Mucosa of gallbladder (tissue), 1 donor: ENCODE measurements around the gene SPDYE18. TPM values are rescaled to one million over a fixed set of nuclear protein-coding genes. Genes with fewer than 3 reads are reported as not detected.
"Not testable (repeated sequence)": the region's sequence is repeated elsewhere in the genome, so short reads cannot be mapped to it uniquely, and the experiment has no call there.

Experiments used
- DNase-seq: peaks from one replicate; pipeline ENCODE4 v3.0.0-alpha.2; 2020; ENCODE audit warnings: low spot score
- total RNA-seq: library from RNA; stranded (reverse); gene quantifications from one replicate; pipeline ENCODE4 v1.2.1, GENCODE V29; 2021
- donor health status: DM: no; HTN: no; CAD: no.

SPDYE18 gene
- total RNA-seq, 1 donor from 2014 or later, result 0.72 TPM

- not testable (repeated sequence) for DNase-seq
Observed at GRCh38 chr7:77006127-77007110, 55.9 kb downstream of the SPDYE18 start.

- DNase-seq, result not testable (repeated sequence)
Observed at GRCh38 chr7:77005461-77006057, 56.8 kb downstream of the SPDYE18 start.

GRCh38 chr7:77004151-77004550 lies 58.2 kb downstream of the SPDYE18 start:
- not testable (repeated sequence) for DNase-seq

- not testable (repeated sequence) for DNase-seq
Observed at GRCh38 chr7:77003241-77003640, 59.1 kb downstream of the SPDYE18 start.

- not testable (repeated sequence) for DNase-seq
Observed at GRCh38 chr7:77002678-77003233, 59.6 kb downstream of the SPDYE18 start.

GRCh38 chr7:77002104-77002503 lies 60.3 kb downstream of the SPDYE18 start:
- DNase-seq, result not testable (repeated sequence)

Other genes starting within 250 kb of the SPDYE18 start
- not detected for gene SPDYE17, start 30.2 kb downstream of the SPDYE18 start, total RNA-seq
- 29.7 TPM for gene CCDC146, start 60.1 kb upstream of the SPDYE18 start, total RNA-seq
- 42.3 TPM for gene FGL2, start 137.3 kb upstream of the SPDYE18 start, total RNA-seq